CD4-positive, CD25-positive, alpha-beta regulatory T cell (primary cell): ENCODE measurements around the gene FCHO2. TPM values are rescaled to one million over a fixed set of nuclear protein-coding genes. Genes with fewer than 3 reads are reported as not detected.

ENCODE experiments used
- polyA plus RNA-seq, 4 donors: library from polyadenylated mRNA; unstranded; fragments of 300-500 nt; fragmentation: Illumina TruSeq; gene quantifications; one replicate each; pipeline ENCODE4 v1.2.3, GENCODE V29; 2021
- total RNA-seq: library from RNA; stranded (reverse); gene quantifications from one replicate; pipeline ENCODE4 v1.2.3, GENCODE V29; 2022

FCHO2 gene
- total and polyA plus RNA-seq, 5 donors from 2014 or later: 0.52 to 2.2 (median 0.92) TPM

Other genes starting within 250 kb of the FCHO2 start
- 71.0 TPM for gene TNPO1, start 139.4 kb upstream of the FCHO2 start, total RNA-seq
- gene TNPO1, start 139.4 kb upstream of the FCHO2 start, polyA plus RNA-seq: 10 to 100 TPM; 38.5 to 50.8 (median 42.2) TPM
- gene TMEM171, start 164.5 kb downstream of the FCHO2 start, total RNA-seq: not detected
- gene TMEM171, start 164.5 kb downstream of the FCHO2 start, polyA plus RNA-seq: not detected
- gene TMEM174, start 217.2 kb downstream of the FCHO2 start, total RNA-seq: not detected
- gene TMEM174, start 217.2 kb downstream of the FCHO2 start, polyA plus RNA-seq: not detected